Frontal cortex (tissue), 4 donors: ENCODE results near the gene LDB2. TPM values are rescaled to one million over a fixed set of nuclear protein-coding genes. Genes with fewer than 3 reads are reported as not detected.

Source experiments
- DNase-seq, 2 donors: peaks; one replicate each; pipeline ENCODE4 v3.0.0; 2012; ENCODE audit warnings: low spot score in 2 of 2
- FAIRE-seq: peaks from 2 replicates; lab custom pipeline; 2012; peaks lifted over from hg19 to GRCh38; lab: Jason Lieb, UNC
- total RNA-seq: library from RNA; depleted of rRNA; stranded (reverse); fragments of >200 nt; gene quantifications from one replicate; pipeline ENCODE4 v1.2.3, GENCODE V29; 2014
- donor health status: control.
- donor health status: control.
- donor health status: control.

The LDB2 gene
- total RNA-seq, 1 donor from 2014 or later = 216 TPM

DNA sequence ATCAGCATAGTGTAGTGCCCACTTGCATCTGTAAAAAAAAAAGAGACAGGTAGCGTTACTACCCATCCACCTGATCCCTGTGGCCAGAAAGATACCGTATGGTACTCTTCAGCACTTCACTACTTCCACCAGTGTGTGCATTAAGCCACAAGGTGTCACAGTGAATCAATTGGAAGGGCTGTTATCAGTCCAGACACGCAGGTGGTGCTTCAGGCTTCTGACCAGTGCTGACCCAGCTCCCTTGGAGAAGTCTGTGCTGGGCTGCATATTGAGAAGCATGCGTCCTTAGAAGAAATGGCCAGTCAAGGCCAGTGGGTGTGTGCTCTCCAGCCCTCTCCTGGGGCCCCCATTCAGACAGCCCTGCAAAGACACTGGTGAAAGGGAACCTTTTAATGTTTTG, 10.6 kb downstream of the LDB2 start:
- DNase-seq = no peak
- FAIRE-seq = no peak

DNA sequence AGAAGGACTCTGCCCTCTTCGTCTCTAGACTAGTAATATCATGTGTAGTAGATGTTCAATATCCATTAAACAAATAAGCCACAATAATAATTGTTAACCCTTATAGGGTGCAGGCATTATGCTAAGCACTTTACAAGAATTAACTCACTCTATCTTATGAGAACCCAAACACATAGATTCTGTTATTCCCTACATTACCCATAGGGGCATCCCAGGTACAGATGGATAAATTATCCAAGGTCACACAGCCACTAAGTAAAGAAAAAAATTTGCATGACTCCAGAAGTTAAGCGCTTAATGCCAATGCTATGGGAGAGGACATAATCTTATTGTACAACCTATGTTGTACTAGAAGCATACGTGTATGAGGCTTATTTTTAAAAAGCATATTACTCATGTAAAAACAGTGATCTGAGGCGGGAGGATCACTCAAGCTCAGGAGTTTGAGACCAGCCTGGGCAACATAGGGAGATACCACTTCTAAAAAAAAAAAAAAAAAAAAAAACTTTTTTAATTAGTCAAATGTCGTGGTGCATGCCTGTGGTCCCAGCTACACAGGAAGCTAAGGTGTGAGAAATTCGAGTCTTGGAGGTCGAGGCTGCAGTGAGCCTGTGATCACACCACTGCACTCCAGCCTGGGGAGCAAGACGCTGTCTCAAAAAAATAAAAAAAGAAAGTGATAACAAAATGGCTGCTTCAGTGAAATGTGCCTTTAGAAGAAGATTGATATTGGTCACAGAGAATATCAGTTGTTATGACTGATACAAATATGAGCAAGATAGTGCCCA, 13.6 kb downstream of the LDB2 start:
- FAIRE-seq = no peak
- DNase-seq = no peak

DNA sequence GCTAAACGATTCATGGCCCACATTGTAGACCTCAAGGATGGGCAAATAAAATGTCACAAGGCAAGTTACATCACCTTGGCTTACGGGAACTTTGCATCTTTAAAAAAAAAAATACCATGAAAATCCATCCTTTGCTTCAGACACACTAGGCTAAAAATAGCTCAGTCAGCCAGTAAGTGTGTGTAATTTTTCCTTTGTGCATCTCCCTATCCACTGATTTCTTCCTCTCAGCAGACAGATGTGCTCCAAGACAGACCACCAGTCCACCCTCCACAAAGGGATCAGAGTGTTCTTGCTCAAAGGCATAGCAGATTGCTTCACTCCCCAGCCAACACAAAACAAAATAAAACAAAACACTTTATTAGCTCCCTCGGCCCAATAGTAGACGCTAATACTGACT, 14.6 kb downstream of the LDB2 start:
- DNase-seq = no peak
- FAIRE-seq = no peak

DNA sequence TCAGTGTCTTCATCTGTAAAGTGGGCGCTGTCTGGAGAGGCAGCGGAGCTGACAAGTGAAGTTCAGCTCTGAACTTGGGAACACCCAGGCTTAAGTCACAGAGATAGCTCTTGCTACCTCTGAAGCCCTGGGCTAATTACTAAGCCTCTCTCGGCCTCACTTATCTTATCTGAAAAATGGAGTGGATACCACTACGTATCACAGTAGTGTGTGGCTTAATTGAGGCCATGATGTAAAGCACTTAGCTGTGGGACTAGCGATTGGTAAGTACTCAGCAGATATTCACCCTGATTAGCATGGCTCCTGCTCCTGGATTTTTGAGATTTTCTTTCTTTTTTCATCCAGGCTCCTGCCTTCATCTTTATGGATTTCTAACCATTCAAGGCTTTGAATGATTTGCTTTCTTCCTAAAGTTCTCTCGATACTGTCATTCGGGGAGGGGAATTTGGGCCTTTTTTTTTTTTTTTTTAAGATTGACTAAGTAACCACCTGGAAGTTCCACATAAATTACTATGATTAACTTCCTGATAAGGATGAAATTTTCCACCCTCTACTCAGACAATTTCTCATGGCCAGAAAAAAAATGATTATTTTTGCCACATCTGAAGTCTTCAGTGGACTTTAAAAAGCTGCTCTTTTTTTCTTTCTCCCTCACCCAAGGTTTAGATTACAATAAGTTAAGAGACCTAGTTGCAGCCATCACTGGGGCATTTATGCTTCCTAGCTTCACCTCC, 17.1 kb downstream of the LDB2 start:
- FAIRE-seq (no peak), DNase-seq (no peak)

DNA sequence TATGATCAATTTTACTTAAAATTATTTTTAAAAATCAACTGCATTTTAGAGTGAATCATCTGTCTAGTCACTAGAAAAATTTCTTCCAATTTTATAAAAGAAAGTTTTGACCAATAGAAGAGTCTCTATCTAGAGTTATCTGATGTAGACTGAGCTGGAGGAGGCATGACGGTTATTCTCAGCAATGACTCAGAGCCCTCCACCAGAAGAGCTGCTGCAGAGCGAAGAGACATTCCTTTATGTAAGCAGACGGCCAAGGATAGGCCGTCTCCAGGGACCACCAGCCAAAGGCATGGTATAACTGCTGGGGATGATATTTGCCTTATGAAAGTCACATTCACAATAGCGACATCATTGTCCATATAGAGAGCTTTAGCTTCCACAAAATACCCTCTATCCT, 23.0 kb downstream of the LDB2 start:
- DNase-seq (no peak), FAIRE-seq (no peak)

DNA sequence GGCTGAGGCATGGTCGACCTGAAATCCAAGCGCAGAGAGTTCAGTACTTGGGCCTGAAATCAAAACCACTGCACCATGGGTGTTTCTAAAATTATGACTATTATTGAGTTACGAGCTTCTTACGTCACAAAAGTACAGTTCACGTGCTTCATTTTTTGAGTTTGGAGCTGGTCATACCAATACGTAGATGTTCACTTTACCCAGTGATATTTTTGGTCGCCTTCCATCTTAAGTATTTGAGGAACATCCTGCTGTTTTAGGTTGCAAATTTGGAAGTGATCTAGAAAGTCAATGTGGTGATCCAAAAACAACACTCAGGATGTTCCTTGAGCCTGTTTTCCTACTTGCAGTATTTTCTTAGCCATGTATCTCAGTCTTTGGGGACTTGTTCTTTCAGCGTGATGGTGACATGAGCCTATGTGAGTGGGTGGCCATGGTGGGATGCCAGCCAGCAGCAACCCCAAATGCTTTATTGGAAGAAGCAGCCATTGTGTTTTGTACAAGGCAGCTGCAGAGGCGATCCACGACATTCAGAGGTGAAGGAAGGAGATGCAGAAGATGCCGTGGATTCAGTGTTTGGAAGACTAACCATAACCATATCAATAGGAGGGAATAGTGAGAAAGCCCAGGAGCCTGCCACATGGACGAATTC, 28.7 kb downstream of the LDB2 start:
- FAIRE-seq (no peak), DNase-seq (no peak)

DNA sequence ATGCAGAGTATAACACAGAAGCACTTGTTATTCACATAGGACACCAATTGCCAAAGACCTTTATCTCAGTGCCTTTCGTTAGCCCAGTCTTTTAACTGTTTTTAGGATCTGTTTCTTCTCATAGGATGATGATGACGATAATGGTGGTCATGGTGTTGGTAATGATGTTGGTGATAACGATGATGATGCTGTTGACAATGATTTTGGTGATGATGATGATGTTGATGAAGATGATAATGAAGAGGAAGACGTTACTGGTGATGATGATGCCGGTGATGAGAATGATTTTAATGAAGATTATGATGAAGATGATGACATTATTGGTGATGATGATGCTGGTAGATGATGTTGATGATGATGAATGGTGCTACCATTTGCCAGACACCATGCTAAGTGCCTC, 29.8 kb downstream of the LDB2 start:
- DNase-seq (no peak), FAIRE-seq (no peak)

DNA sequence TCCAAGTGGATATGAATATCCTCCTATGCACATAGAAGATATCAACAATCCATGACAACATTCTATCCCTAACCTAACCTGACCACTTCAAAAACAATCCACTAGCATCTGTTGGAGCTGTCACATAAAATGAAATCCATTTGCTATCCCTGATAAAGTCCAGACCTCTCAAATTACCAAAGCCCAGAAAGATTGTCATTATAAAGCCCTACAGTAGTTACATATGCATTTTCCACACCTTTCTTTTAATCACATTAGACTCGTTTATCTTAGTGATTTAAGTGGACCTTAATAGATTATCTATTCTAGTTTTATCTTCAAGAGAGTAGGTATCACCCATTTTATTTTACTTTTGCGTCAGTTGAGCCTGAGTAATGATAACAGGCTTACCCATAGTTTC, 30.6 kb downstream of the LDB2 start:
- no peak for FAIRE-seq

DNA sequence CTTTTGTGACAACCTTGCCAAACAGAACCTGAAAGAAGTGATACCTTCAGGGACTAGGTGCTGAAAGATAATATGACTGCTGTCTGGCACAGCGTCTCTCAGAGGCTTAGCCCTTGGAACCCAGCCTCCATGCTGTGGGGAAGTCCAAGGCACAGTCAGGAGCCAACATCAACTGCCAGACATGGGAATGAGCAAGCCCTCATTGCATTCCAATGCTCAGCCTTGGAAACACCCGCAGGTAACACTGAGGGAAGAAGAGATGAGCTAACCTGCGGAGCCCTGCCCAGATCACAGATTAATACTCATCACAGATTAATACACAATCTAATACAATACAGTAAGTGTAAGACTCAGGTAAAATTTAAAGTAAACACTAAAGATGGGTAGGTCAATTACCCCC, 31.5 kb downstream of the LDB2 start:
- no peak for DNase-seq
- FAIRE-seq = no peak

More for the DNA sequence above, 30.6 kb downstream of the LDB2 start:
- DNase-seq = no peak

DNA sequence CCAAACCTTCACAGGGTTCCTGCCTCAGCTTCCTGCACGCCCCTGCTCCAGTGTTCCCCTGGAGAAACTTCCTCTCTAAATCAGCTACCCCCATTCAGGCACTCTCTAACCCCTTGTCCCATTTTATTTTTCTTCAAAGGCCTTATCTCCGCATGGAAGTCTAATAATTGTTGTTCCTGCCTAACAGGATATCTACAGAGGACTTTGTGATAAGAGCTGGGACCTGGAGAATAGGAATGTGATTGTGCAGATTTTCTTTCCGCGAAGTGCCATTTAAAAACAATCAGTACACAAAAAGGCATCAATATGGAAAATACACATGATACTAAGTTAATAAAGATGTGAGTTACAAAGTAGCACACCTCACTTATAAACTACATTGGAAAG, 32.6 kb downstream of the LDB2 start:
- no peak for DNase-seq
- FAIRE-seq = no peak

DNA sequence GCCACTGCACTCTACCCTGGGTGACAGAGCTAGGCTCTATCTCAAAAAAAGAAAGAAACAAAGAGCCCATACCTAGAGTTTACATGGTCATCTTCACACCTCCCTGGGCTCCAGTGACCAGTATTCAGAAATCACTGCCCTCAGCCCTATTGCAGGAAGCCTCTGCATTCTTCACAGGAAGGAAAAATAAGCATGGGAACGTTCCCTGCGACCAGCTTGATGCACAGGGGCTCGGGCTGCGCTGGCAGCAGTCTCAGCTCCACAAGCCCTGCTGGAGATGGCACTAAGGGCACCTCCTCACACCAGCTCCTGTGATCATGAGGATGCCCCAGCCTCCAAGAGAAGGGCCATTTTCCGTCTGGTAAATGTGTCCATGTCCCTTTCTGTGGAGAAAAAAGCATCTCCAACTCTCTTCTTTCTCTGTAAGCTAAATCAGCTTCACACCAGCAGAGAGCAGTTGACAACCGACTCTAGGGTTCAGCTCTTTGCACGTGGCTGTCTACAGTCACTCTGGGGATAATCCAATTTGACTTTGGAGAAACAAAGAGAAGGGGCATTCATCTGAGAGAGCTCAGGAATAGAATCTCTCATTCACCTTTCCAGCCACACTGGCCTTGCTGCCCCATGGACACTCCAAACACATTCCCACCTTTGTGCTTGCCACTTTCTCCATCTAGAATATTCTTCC, 33.1 kb downstream of the LDB2 start:
- DNase-seq = no peak
- FAIRE-seq = no peak

DNA sequence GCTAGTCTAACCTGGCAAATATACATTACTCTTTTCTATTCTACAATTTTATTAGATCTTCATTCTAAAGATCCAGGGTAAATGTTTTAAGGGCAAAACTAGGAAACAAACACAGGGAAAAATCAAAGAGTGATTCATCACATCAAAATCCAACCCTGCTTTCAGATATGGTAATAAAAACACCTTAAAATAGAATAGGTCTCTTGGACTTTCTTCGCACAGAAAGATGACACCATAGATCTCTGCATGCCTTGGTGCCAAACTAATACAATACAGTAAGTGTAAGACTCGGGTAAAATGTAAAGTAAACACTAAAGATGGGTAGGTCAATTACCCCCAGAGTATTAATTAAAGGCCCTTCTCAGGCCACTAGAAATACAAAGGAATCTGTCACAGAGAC, 34.2 kb downstream of the LDB2 start:
- FAIRE-seq (no peak), DNase-seq (no peak)

DNA sequence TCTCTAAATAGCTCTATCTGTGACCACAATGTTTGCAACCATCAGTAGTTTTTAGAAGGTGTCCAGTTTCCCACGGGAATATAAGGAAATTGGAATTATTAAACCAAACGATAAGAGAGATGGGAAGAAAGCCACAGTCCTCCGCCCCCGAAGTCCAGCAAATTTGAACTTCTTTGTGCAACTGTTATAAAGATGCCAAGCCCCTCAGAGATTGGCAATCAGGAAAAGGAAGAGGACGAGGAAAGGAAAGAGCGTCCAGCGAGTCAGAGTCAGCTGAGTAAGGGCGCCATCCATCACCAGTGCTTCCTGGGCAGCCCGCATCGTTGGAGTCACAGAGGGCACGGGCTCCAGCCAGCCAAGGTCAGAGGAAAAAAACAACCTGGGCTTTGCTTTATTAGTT, 35.7 kb downstream of the LDB2 start:
- FAIRE-seq = no peak
- DNase-seq = no peak

DNA sequence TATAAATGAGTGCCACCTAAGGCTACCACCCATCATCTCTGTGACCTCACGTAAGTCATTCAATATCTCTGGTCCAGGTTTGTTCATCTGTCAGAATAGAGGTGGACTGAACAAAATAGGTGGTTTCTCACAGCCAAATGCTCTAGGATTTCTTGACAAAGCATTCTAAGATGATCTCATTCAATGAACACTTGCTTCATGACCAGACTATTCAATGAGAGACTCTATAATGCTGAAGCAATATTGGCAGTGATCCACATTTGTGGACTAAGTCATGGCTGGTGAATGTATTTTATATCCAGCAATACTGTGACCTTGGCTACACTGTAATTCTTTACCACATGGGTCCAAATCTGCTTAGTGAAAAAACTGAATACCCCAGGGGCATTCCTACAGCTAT, 37.9 kb downstream of the LDB2 start:
- FAIRE-seq (no peak), DNase-seq (peak in 1 of 2 donors; percentile 11)

DNA sequence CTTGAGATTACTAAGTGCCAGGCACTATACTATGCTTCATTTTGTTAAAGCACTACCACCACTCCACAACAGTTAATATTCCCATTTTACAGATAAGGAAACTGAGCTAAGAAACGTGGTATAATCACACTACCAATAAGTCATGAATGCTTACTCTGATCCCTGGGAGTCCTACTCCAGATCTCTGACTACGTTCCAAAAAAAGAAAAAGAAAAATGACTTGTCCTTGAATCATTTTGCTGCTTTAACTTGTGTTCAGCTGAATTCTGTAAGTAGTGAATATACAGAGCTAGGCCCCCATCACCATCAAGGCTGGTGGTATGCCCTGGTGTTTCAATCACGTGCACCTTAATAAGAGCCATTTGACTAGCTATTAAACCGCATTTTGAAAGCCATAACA, 39.4 kb downstream of the LDB2 start:
- DNase-seq = no peak
- no peak for FAIRE-seq

DNA sequence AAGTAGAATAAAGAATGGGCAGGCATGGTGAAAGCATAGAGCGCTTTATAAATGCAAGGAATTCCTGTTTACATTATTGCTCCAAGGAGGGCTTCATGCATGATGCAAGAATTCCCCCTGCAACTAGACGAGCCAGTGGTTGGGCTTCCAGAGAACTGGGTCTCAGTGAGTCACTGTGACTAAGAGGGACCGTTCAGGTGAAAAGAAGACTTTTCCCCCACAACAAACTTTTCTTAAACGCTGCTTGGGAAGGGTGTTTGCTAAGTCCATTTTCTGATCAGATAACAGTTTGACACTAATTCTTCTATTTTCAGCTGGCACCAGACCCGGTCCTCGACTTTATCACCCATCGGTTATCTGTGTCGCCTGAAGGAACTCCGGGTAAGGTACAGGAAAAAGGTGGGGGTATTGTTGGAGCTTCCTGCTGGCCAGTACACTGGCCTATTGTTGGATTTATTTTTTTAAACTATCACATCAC, 40.1 kb downstream of the LDB2 start:
- DNase-seq (no peak), FAIRE-seq (no peak)

DNA sequence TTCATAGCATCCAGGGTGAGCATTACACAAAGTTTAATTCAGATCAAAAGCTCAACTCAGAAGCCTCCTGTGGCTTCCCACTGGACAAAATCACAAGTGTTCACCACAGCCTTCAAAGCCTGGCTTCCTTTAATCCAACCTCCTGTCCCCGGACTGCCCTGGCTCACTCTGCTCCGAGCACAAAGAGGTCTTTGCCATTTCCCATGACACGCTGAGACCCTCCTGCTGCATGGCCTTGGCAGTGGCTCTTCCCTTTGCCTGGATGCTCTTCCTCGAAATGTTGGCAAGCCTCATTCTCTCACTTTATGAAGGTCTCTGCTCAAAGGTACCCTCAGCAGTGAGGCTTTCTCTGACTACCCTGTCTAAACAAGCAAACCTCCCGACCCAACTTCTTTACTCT, 41.0 kb downstream of the LDB2 start:
- FAIRE-seq = no peak
- no peak for DNase-seq

DNA sequence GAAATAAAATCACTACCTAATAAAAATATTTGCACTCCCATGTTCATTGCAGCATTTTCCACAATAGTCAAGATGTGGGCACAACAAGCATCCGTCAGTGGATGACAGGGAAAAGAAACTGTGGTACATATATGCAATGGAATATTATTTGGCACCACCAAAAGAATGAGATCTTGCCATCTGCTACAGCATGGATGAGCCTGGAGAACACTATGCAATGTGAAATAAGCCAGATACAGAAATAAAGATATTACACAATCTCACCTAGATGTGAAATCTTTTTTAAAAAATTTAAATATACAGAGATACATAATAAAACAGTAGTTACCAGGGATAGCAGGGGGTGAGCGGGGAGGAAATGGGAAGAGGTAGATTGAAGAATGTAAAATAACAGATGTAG, 44.8 kb downstream of the LDB2 start:
- DNase-seq (no peak), FAIRE-seq (no peak)

DNA sequence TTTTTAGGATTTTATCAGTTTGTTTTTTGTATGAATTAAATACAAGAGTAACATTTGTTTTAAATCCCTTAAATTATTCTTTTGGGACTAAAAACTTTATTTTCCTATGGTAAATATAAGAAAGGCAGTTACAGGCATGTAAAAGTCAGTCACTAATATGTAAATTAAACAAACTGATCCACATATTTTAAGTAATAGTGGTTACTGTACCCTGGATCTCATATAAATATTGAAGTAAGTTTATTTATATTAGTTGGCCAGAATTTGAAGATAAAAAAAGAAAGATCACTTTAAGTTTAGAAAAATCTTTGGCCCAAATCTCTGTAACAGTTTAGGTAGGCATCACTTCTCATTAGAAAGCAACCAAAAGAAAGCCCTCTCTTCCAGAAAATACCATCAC, 45.8 kb downstream of the LDB2 start:
- FAIRE-seq (no peak), DNase-seq (no peak)

DNA sequence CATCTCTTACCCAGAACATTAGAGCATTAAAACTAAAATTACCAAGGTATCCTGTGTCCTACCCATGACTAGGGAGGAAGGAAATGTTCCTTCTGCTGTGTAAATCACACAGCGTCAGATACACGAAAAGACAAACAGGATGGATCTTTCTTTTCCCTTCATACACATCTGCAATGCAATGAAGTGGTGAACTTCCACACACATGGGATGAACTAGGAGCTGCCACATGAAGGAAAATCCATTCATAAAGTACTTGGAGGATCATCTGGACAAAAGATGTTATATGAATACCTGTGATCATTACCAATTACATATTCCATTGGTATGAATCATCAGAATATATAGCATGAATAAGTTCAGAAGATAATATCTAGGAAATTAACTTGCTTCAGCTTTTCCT, 46.2 kb downstream of the LDB2 start:
- no peak for DNase-seq
- FAIRE-seq = no peak
